Measurements from ENCODE around the gene C11orf52. TPM values are rescaled to one million over a fixed set of nuclear protein-coding genes. Genes with fewer than 3 reads are reported as not detected.

Gene C11orf52
- total and polyA plus RNA-seq, 8 donors, result 3.9 to 43.4 (median 18.7) TPM; not detected in 1

GRCh38 chr11:111923951-111924350 is 5.2 kb downstream of the C11orf52 start:
- TF ChIP-seq EP300 (IDR thresholded peaks at IDR 0.05) (no peak), CTCF (IDR thresholded peaks at IDR 0.05) (no peak), POLR2A (IDR thresholded peaks at IDR 0.05) (no peak), POLR2AphosphoS5 (IDR thresholded peaks at IDR 0.05) (no peak)
- Histone ChIP-seq H3K27ac (peak overlapping the region; percentile 81 to 93 (median 85)), H3K27me3 (no peaks in the 10 kb centered on the region), H3K4me3 (no peak overlapping the region), H3K9me3 (no peaks in the 10 kb centered on the region), H3K4me1 (peaks cover 39 to 79% (median 56%) of the 10 kb centered on the region in 4 donors), H3K36me3 (peaks cover 0 to 7% (median 2%) of the 10 kb centered on the region in 4 donors)
- DNase-seq, result no peak
- intact Hi-C loops (cut with DNase I; ENCODE audit: low total_unique reads), result no loop called here

GRCh38 chr11:111925953-111926352 is 7.2 kb downstream of the C11orf52 start:
- no peak for DNase-seq
- Histone ChIP-seq H3K4me3 (peak overlapping the region in 1 of 4 donors; percentile 37), H3K4me1 (peaks cover 39 to 61% (median 51%) of the 10 kb centered on the region in 4 donors), H3K9me3 (no peaks in the 10 kb centered on the region), H3K36me3 (peaks cover 0 to 7% (median 2%) of the 10 kb centered on the region in 4 donors), H3K27me3 (no peaks in the 10 kb centered on the region), H3K27ac (peak overlapping the region; percentile 85 to 93 (median 91))
- intact Hi-C loops (cut with DNase I; ENCODE audit: low total_unique reads), result no loop called here
- TF ChIP-seq POLR2AphosphoS5 (IDR thresholded peaks at IDR 0.05) (no peak), CTCF (IDR thresholded peaks at IDR 0.05) (no peak), POLR2A (IDR thresholded peaks at IDR 0.05) (no peak), EP300 (IDR thresholded peaks at IDR 0.05) (no peak)
- WGBS, 5 donors, result 90 to 95% (median 93%) methylated on average over 16 of the region's 16 CpGs

DNA sequence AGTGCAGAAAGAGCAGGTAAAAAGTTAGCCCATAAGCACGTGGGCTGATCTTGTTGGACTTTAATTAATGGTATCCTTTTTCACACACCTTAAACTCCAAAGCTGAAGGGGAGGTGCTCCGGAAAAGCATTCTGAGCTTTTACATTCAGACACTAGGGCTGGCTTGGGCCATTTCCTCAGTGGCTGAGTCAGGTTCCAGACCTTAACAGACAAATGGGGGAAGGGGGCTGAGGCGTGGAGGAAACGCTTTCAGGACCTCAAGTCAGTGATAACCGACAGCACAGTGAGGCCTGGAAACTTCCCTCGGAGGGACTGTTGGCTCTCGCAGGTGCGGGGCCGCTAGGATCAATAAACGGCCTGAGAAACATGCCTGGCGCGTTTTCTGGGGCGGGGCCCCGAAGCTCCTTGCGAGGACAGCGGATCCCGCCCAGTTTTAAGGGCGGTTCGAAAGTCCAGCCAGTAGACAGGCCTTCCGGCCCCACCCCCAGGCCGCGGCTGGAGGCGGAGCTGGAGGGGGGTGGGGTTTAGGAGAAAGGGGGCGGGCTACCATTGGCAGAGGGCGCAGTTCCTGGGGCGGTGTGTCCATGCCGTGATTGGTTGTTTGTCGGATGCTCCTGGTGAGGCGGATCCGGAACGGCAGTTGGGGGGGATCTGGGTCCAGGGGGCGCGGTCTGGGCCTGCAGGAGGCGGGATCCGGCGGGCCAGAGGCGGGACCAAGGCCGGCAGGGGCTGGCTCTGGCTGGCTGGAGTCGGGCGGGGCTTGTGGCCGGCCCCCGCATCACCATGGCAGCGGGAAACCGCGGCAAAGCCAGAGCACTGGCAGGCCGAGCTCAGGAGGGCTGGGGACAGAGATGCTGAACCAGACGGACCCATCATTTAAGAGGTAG is 8.0 kb downstream of the C11orf52 start:
- peaks cover 39 to 59% (median 50%) of the 10 kb centered on the region in 4 donors for H3K4me1 ChIP-seq
- no peaks in the 10 kb centered on the region for H3K27me3 ChIP-seq
- H3K36me3 ChIP-seq, result peaks cover 0 to 7% (median 2%) of the 10 kb centered on the region in 4 donors
- DNase-seq, result peak; percentile 97 to 99
- TF ChIP-seq CTCF (IDR thresholded peaks at IDR 0.05) (peak in 1 of 7 experiments; percentile 15), EP300 (IDR thresholded peaks at IDR 0.05) (no peak), POLR2AphosphoS5 (IDR thresholded peaks at IDR 0.05) (peak; percentile 38 to 69 (median 56)), POLR2A (IDR thresholded peaks at IDR 0.05) (no peak)
- 0 to 1% (median 1%) methylated on average over 24 to 47 of the region's 47 CpGs for WGBS, 5 donors
- no peaks in the 10 kb centered on the region for H3K9me3 ChIP-seq
- H3K4me3 ChIP-seq, result peak overlapping the region; percentile 38 to 48 (median 41)
- intact Hi-C loops (cut with DNase I; ENCODE audit: low total_unique reads), result no loop called here
- H3K27ac ChIP-seq, result peak overlapping the region; percentile 85 to 93 (median 91)

DNA sequence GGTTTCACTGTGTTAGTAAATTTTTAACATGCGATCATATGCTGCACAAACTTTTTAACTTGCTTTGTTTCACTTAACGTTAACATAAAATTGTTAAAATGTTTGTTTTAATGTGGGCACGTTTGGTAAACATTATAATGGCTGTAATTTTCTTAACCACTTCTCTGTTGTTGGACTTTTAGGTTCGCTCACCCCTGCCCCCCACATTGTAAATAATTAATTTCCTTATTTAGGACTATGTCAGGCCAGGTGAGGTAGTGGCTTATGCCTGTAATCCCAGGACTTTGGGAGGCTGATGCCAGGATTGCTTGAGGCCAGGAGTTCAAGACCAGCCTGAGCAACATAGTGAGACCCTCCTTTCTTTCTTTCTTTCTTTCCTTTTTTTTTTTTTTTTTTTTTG is 11.8 kb downstream of the C11orf52 start:
- intact Hi-C loops (cut with DNase I; ENCODE audit: low total_unique reads), result loop anchor here (5.0 kb wide), 1 partner anchor 52 kb away; no protein-coding TSS in a partner anchor
- WGBS, 5 donors, result 28 to 47% (median 42%) methylated on average over 4 of the region's 4 CpGs
- peaks cover 14 to 41% (median 20%) of the 10 kb centered on the region in 4 donors for H3K4me1 ChIP-seq
- H3K9me3 ChIP-seq, result no peaks in the 10 kb centered on the region
- H3K27me3 ChIP-seq, result no peaks in the 10 kb centered on the region
- TF ChIP-seq POLR2AphosphoS5 (IDR thresholded peaks at IDR 0.05), result no peak
- no peak for TF ChIP-seq EP300 (IDR thresholded peaks at IDR 0.05)
- no peak for TF ChIP-seq CTCF (IDR thresholded peaks at IDR 0.05)
- no peak for TF ChIP-seq POLR2A (IDR thresholded peaks at IDR 0.05)
- no peak overlapping the region for H3K27ac ChIP-seq
- DNase-seq, result no peak
- H3K4me3 ChIP-seq, result no peak overlapping the region
- H3K36me3 ChIP-seq, result peaks cover 0 to 6% (median 2%) of the 10 kb centered on the region in 4 donors

Measured in stomach (tissue), 9 donors.